ENCODE data around the gene CPPED1. TPM values are rescaled to one million over a fixed set of nuclear protein-coding genes. Genes with fewer than 3 reads are reported as not detected.
"Not testable (repeated sequence)": the region's sequence is repeated elsewhere in the genome, so short reads cannot be mapped to it uniquely, and the experiment has no call there.

Gene CPPED1
- total RNA-seq, 1 experiment from 2014 or later = 15.3 TPM

GRCh38 chr16:12767897-12768296 lies 35.8 kb downstream of the CPPED1 start:
- DNase-seq (ENCODE audit: low spot score) = no peak

GRCh38 chr16:12766853-12767252 lies 36.8 kb downstream of the CPPED1 start:
- no peak for DNase-seq (ENCODE audit: low spot score)

GRCh38 chr16:12766208-12766607 lies 37.5 kb downstream of the CPPED1 start:
- DNase-seq (ENCODE audit: low spot score) = not testable (repeated sequence)

DNA sequence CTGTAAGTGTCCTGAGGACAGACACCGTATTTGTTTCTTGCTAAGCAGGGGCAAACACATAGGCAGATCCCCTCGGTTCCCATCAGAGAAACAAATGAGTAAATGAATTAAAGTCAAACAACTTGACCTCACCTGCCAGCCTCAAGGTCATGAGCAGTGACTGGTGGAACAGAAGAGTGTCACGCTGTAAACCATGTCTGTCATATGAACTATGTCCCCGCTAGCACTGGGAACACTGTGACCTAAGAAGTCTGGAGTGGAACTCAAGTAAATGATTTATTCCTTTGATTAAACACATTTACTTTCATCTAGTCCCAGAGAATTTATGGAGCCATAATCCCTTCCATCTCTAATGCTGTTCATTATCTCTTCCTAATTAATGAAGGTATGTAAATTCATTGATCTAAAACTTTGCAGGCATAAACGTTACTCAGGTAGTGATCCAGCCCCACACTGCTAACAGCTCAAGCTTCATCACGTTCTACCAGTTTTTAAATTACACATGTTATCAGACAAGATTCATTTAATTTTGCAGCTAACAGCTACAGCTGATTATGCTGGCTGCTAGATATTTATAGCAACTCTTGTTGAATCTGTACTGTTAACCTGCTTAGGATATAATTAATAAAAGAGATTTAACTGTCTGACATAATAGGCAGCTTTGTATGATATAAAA lies 38.7 kb downstream of the CPPED1 start:
- DNase-seq (ENCODE audit: low spot score) = no peak

DNA sequence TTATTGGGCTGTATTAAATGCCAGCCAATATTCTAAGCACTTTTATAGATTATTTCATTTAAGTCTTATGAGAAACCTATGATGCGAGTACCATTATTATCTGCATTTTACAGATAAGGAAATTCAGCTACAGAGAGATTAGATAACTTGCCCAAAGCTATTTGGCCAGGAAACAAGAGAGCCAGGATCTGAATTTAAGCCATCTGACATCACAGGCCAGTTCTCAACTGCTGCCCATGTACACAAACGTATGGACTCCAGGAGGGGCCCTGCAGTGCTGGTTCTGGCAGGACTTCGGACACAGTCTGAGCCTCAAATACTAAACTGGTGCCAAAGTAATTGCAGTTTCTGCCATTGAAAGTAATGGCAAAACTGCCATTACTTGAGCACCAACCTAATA lies 40.2 kb downstream of the CPPED1 start:
- DNase-seq (ENCODE audit: low spot score) = no peak

- no peak for DNase-seq (ENCODE audit: low spot score)
These were observed 42.7 kb downstream of the CPPED1 start for GRCh38 chr16:12760819-12761611.

GRCh38 chr16:12758670-12759558 lies 44.8 kb downstream of the CPPED1 start:
- no peak for DNase-seq (ENCODE audit: low spot score)

- DNase-seq (ENCODE audit: low spot score) = no peak
These were observed 45.5 kb downstream of the CPPED1 start for GRCh38 chr16:12758031-12758669.

DNA sequence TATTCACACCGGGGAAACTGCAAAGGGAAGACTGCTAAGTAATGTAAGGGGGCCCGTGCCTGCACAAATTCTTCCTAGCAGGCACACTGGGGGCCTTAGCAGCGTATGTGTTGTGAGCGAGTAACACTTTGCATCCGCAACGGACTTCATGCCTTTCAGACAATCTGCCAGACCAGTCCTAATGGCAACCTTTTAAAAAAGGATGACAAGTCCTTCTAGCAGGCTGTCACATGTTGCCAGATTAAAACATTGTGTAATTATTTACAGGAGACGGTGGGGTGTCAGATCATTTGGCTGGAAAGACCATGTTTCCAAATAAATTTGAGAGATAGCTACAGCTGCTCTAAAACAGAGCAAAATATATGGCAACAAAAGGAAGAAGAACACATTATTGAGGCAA lies 46.1 kb downstream of the CPPED1 start:
- DNase-seq (ENCODE audit: low spot score) = no peak

GRCh38 chr16:12754824-12755543 lies 48.7 kb downstream of the CPPED1 start:
- no peak for DNase-seq (ENCODE audit: low spot score)

DNA sequence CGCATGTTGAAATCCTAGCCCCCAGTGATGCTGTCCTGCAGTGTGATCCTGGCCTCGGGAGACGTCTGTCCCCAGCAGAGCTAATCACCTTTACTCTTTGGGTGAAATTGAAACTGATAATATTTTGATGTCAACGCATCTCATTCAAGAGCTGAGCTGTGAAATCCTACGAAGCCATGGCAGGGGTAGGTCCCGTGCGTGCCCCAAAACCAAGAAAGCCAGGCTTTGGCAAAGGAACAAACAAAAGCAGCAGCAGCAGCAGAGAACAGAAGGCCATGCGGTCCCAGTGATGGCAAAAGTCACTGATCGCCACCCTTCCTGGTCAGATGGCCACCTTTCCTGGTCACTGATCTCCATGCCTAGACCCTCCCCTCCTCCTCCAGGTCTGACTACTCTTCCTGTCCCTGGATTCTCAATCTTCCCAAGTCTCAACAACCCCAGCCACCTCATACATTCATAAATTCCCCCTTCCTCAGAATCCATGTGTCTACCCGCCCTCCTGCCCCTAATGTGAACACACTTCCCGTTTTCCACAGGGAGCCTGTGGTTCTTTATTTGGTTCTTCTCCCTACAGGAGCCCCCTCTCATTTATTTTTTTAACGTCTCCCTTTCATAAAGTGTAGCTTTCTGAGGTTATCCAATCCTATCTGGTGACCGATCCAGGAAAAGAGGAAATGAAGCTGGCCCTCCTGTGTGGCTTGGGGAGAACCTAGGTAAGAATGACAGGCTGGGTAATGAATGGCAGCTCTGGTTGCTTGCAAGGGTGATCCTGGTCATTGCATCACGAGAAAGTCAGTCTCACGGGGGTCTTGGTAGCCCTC lies 50.3 kb downstream of the CPPED1 start:
- no peak for DNase-seq (ENCODE audit: low spot score)

DNA sequence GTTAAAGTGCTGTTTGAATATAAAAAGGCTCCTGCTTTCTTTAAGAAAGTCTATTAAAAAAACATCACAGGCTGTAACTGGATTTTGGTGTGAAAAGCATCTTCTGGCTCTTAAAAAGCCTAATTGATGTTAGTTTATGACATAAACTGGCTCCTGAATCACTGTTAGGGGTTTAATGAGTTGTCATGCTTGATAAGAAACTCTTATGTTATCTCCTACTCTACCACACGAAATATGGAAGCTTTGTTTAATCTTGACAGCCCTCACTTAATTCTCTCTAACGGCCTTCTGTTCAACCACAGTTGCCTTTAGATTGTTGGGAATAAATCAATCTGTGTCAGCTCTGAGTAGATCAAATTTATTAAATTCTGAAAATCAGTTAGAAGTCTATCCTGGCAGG lies 51.5 kb downstream of the CPPED1 start:
- DNase-seq (ENCODE audit: low spot score) = no peak

GRCh38 chr16:12750554-12750918 lies 53.2 kb downstream of the CPPED1 start:
- no peak for DNase-seq (ENCODE audit: low spot score)

- no peak for DNase-seq (ENCODE audit: low spot score)
These were observed 54.6 kb downstream of the CPPED1 start for GRCh38 chr16:12749076-12749475.

GRCh38 chr16:12747827-12748226 lies 55.9 kb downstream of the CPPED1 start:
- DNase-seq (ENCODE audit: low spot score) = no peak

- no peak for DNase-seq (ENCODE audit: low spot score)
These were observed 56.4 kb downstream of the CPPED1 start for GRCh38 chr16:12747261-12747660.

GRCh38 chr16:12744860-12745259 lies 58.8 kb downstream of the CPPED1 start:
- DNase-seq (ENCODE audit: low spot score) = no peak

DNA sequence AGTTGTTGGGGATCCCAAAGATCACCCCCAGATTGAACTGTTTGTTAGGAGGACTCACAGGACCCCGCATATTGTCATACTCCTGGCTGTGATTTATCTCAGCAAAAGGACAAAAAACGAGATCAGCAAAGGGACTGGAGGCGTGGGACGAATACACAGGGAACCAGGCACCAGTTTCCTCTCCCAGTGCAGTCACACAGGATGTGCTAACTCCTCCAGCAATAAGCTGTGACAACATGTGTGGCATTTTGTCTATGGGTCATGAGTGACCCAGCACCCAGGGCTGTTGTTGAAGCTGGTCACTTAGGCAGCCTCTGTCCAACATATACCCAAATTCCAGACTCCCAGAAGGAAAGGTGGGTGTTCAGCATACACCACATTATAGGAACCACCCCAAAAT lies 60.9 kb downstream of the CPPED1 start:
- no peak for DNase-seq (ENCODE audit: low spot score)

- no peak for DNase-seq (ENCODE audit: low spot score)
These were observed 62.6 kb downstream of the CPPED1 start for GRCh38 chr16:12740986-12741610.

GRCh38 chr16:12739738-12740137 lies 63.9 kb downstream of the CPPED1 start:
- no peak for DNase-seq (ENCODE audit: low spot score)
